GM12873 (cell line): ENCODE data around the gene SLC36A2.

Experiments used
- CTCF ChIP-seq: IDR thresholded peaks from 2 replicates; pipeline ENCODE4 v1.5.1; 2012; ENCODE audit warnings: low read depth, mild to moderate bottlenecking, moderate library complexity, low read length, control low read depth; ENCODE audit not compliant: insufficient read depth; ENCODE audit errors: missing control alignments

Gene SLC36A2

GRCh38 chr5:151267491-151268260 is 79.7 kb downstream of the SLC36A2 start:
- no peak for TF ChIP-seq CTCF
